Prostate gland (tissue), 2 donors: ENCODE data around the gene SIAH2.
A peak's percentile ranks its signal among the peaks of the same experiment; 100 is the strongest.

Experiments used
- CTCF ChIP-seq, 4 experiments: fragments of 200-600 bp in 2 of 4; fragments of 450-650 bp in 2 of 4; sonication (generic) in 2 of 4; IDR thresholded peaks; 1 replicate in 3 of 4; 2 replicates in 1 of 4; pipeline ENCODE4 v1.5.1; 2016 to 2019; ENCODE audit warnings: antibody characterized with exemption in 4 of 4, mild to moderate bottlenecking in 2 of 4, moderate library complexity in 2 of 4
- POLR2A ChIP-seq: fragments of 450-650 bp; IDR thresholded peaks from one replicate; pipeline ENCODE4 v1.6.1; 2016; ENCODE audit warnings: antibody characterized with exemption, mild to moderate bottlenecking
- POLR2AphosphoS5 ChIP-seq: sonication (generic); formaldehyde crosslinking; IDR thresholded peaks from one replicate; pipeline ENCODE4 v1.6.1; 2017; ENCODE audit warnings: antibody characterized with exemption

GRCh38 chr3:150721285-150722130 is 41.5 kb downstream of the SIAH2 start:
- TF ChIP-seq CTCF (IDR thresholded peaks at IDR 0.05) (peak; percentile 64 to 91 (median 86)), POLR2AphosphoS5 (peak; percentile 51), POLR2A (no peak)
